ENCODE data around the gene EMC8.

DNA sequence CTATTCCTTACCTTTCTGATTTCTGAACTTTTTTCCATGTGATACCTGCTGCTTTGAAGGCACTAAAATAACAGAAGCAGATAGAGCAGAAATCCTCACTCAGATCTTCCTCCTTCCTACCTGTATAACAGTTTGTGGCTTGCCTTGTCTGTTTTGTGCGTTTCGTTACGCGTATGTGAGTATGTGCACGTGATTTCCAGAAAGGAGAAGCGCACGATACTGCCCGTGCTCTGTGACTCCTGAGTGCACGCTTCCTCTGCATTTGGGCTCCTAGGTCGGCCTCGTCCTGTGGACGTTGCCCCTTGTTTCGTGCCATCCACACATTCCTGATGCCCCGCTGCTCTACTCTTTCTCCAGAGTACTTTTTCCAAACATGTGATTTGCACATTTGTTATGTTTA is 4.2 kb upstream of the EMC8 start:
- TF ChIP-seq POLR2A (IDR thresholded peaks at IDR 0.05) (no peak), EP300 (IDR thresholded peaks at IDR 0.05) (no peak), POLR2AphosphoS5 (IDR thresholded peaks at IDR 0.05) (no peak)
- TF ChIP-seq, protein P1, sequence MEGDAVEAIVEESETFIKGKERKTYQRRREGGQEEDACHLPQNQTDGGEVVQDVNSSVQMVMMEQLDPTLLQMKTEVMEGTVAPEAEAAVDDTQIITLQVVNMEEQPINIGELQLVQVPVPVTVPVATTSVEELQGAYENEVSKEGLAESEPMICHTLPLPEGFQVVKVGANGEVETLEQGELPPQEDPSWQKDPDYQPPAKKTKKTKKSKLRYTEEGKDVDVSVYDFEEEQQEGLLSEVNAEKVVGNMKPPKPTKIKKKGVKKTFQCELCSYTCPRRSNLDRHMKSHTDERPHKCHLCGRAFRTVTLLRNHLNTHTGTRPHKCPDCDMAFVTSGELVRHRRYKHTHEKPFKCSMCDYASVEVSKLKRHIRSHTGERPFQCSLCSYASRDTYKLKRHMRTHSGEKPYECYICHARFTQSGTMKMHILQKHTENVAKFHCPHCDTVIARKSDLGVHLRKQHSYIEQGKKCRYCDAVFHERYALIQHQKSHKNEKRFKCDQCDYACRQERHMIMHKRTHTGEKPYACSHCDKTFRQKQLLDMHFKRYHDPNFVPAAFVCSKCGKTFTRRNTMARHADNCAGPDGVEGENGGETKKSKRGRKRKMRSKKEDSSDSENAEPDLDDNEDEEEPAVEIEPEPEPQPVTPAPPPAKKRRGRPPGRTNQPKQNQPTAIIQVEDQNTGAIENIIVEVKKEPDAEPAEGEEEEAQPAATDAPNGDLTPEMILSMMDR (IDR thresholded peaks at IDR 0.05): no peak

All from gastroesophageal sphincter (tissue), 3 donors.